Astrocyte of the hippocampus (primary cell): Measurements from ENCODE around the gene CPE.
A peak's percentile ranks its signal among the peaks of the same experiment; 100 is the strongest.
"Not testable (repeated sequence)": the region's sequence is repeated elsewhere in the genome, so short reads cannot be mapped to it uniquely, and the experiment has no call there.

Source experiments
- DNase-seq: peaks from one replicate; pipeline ENCODE4 v3.0.0; 2011; ENCODE audit warnings: low read depth, low spot score

CPE gene

DNA sequence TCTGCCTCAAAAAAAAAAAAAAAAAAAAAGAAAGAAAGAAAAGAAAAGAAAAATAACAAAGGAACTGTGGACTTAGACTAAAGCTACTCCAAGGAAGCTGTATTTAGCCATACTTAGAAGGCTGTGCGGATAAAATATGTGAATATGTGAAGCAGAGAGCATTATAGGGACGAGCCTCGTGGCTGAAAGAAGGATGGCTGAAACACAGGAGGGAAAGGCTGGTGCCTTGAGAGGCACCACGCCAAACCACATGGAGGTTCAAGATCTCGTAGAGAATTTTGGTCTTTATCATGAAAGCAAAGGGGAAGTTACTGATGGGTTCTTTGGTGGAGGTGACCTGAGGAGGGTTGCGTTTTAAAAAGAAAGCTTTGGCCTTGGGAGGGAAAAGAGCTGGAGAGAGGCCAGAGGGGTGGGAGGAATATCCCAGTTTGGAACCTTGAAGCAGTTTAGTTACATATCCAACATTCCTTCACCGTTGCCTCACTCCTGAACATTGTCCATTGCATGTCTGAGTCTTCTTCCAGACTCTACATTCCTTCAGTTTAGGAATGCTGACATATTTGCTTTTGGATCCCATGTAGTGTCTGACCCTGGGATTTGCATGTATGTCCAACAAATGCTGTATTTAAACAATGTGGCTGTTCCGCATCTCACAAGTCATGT lies 82.5 kb downstream of the CPE start:
- DNase-seq = peak; percentile 74

DNA sequence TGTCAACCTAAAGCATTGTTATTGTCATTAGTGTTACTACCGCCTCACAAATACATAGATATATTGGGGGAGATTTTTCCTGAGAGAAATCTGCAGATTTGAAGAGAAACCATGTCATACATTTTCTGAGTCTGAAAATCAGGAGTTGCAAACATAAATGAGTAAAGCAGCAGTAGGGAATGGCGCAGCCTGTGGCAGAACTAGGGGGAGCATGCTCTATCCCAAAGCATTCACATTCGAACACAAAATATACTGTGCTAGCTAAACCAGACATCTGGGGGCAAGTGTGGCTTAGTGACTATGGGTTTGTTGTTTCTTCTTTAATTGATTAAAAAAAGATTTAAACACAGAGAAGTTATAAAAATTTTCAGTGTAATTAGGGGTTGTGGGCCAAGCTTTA lies 83.2 kb downstream of the CPE start:
- DNase-seq = peak; percentile 6

DNA sequence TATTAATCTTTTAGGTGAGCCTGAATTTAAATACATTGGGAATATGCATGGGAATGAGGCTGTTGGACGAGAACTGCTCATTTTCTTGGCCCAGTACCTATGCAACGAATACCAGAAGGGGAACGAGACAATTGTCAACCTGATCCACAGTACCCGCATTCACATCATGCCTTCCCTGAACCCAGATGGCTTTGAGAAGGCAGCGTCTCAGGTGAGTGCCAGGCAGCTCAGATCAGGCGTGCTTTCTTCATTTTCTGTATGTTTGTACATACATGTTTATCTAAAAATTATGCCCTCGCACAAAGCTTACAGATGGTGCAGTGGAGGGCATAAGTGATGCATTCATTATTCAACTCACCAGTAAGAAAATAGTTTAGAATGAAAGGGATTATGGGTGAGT lies 85.6 kb downstream of the CPE start:
- peak; percentile 6 for DNase-seq

DNA sequence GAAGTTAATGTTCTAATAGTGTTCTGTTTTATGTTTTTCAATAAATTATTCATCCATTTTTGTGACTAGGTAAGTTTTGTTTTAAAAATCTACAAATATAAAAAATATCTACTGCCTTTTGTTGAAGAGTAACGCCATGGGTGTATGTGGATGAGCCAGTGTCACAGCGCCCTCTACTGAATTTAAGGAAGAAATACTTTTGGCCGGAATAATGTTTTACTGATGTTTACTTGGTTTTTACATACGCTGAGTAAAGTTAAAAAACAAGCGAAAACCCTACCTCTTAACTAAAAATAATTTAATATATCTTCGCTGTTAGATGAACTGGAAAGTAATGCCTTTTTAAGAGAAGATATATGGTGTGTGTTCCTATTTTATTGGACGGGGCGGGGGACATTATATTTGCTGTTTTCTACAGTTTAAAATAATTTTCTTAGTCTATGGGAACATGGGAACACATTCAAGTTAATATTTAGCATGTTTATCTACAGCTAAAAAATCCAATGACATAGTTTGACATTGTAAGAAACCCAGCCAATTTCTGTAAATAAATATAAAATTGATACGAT lies 86.1 kb downstream of the CPE start:
- peak; percentile 63 for DNase-seq

DNA sequence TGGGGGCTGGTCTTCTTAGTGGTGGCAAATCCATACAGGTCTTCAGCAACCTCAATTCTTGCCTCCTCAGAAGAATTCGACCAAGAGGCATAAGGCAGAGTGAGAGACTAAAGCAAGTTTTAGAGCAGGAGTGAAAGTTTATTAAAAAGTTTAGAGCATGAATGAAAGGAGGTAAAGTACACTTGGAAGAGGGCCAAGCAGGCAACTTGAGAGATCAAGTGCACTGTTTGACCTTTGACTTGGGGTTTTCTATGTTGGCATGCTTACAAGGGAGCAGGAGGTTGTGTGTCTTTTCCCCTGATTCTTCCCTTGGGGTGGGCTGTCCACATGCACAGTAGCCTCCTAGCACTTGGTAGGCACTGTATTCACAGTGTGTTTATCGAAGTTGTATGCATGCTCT lies 91.2 kb downstream of the CPE start:
- no peak for DNase-seq

DNA sequence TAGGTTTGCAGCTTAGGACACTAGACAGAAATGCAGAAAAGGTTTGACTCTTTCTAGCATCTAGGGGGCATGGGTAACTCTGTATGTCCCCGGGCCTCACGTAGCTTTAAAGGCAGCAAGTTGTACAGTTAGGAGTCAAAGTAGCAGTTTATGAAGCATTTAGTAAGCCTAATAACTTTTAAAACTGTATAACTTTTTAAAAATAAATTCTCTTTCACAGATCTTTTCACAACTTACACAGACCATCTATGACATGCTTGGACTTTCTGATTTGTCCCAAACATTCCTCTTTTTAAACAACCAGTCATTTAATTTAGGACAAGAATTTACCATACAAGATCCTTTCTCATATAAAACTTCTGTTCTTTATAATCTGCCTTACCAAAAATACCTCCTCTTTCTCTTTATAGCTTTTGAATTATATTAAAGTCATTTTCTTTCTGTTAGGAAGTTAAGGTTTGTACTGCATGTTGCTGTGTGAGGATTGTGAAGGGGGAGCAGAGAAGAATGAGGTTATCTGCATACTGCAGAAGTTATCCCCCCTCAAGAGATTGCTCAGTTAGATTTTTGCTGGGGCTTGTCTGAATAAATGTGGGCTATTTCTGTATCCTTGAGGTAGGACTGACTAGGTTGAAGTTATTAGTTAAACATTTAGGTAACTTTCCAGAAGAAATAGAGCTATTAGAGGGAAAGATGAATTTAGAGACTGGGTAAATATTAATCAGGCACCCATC lies 94.3 kb downstream of the CPE start:
- DNase-seq = no peak

DNA sequence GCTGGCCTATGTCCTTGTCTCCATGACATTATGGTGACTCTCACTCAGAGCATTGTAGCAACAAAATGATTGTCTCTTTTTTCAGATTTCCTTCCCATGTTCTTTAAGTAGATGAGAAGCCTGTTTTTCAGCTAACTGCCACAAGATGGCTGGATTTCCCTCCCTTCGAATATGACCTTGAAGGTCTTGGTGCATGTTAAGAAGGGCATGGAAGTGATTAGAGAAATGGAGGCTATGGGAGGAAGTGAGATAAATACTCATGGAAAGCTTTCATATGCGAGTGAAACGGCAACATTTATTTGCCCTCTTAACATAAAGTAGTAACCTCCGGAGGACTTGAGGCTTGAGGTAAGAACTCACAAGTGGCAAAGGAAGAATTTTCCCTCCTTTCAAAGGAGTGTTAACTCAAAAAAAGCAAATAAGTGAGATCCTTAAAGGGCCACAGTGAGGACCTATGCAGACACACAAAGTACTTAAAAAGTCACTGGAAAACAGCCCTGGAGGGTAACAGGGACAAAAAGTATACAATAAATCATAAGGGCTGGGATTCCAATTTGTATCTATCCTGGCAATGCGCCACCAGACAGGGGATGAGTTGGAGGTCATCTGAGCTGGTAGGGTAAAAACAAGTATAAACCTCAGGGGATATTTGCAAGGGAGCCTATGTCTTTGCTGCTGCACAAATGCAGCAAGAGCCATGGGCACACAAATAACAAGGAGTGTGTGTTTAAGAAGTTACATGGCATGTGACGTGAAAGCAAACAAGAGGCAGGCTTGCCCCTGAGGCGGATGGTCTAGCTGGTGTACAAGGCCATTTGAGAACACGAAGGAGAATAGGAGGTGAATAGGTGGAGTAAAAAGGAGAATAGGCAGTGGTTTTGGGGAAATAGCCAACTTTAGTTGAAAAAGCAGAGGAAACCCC lies 96.2 kb downstream of the CPE start:
- DNase-seq = no peak

DNA sequence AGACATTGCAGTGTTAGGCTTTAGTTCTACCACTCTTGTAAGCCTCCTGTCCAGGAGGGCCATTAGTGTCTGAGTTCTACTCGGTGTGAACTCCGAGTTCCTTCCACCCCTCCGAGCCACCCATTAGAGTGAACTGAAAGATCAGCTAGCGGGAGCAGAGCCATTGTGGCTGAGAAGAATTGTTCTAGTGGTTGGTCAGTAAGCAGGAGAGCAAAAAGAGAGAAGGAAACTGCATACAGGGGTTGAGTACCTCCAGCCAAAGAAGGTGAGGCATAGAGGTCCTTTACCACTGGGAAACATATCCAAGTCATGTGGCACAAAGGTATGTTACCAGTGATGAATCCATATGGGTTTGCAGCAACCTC lies 96.9 kb downstream of the CPE start:
- no peak for DNase-seq

DNA sequence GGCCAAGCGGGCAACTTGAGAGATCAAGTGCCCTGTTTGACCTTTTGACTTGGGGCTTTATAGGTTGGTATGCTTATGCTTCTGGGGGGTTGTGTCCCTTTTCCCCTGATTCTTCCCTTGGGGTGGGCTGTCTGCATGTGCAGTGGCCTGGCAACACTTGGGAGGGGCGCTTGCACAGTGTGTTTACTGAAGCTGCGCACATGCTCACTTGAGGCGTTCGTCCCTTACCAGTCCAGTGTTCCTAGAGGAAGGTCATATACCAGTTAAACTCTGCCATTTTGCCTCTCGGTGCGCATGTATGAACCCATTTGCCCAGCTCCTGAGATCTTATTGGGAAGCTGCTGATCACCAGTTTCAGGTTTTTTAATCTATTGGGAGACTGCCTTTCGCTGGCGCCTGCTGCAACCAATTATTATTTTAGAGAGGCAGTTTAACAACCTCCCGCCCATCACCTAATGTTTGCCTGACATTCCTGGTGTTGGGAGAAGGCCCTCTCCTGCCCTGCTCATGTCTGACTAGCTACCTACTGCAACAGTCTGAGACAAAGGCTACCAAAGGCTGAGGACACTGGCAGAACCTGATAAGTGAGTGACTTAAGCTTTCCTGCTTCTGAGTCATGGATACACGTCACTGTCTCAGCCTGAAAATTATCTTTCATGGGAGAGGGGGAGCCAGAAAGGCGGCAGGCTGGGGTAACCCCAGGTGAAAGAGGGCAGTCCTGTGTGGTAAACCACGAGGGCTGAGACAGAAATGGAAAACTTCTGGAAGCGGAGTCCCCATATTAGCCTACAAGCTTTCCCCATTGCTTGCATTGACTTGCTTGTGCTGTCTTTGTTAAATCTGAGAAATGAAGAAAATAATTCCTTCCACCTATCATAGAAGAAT lies 97.6 kb downstream of the CPE start:
- DNase-seq = peak; percentile 63

DNA sequence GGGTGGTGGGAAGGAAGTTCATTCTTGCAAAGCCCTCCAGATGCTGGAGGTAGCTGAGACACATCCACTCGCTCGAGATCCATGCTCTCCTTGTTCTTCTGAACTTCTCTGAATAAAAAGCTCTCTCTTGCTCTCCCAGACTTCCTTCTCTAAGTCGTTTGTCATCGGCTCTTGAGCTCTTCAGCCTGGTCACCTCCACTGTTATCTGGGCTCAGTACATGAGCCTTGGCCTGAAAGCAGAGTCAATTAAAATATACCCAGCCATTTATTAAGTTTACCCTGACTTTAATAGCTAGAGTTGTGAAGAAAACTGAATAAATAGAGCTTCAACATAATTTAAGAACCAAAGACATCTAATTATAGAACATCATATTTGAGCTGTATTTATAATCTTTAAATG lies 99.0 kb downstream of the CPE start:
- DNase-seq = no peak

DNA sequence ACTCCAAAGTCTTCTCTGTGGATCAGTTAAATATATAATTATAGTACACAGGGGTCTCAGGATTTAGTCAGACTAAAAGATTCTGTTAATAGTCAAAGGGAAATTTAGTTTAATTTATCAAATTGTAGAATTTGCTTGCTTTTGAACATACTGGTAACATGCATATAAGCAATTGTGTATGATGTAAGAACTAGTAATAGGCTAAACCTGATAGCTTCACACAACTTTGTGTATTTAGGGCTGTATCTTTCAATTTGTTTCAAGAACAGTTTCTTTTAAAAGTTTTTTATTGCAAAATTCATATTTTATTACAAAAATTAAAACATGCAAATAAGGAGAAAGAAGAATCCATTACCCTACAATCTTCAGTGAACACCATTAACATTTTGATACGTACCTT lies 99.5 kb downstream of the CPE start:
- no peak for DNase-seq

DNA sequence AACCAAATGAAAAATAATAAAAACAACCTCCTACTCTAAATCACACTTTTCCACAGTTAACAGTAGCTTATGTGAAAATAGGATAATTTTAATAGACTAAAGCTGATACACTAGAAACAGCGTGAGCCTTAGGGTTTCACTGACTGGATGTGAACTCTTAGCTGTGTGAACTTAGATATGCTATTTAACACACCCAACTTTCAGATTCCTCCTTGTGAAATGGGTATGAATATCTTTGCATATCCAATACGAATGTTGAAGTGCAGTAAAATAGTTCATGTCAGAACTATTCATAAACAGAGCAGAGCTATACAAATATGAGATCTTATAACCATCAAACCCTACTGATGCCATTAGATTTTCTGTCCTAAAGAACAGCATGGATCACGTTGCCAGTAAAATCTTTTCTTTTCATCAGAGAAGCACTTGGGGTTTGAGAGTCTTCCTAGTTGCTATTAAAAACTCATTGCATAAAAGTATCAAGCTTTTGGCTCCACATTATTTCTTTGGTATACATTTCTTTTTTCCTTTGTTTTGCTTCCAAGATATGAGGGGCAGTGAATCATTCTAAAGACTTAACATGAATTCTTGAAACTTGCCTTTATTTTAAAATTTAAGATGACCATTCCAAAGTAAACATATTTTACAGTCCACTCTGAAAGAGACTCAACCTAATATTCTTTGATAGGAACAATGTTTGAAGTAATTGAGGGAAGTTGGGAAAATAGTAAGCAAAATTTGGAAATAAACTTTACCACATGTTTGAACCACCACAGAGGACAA lies 102.4 kb downstream of the CPE start:
- DNase-seq = peak; percentile 15

DNA sequence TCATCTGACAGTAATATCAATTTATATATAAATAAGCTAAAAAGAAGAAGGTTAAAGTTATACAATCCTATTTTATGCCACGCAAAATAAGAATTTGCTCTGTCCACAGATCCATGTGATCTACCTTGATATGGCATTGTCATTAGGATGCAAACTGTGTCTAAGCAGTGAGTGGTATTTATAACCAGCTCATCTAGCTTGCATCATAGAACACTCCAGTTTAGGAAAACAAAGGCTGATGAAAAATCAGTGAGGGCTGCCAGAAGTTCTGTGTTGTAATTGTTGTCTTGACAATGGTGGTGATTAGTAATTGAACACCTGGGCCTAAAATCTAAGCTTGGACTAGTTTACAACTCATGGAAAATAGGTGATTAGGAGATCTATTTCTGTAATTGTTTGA lies 111.0 kb downstream of the CPE start:
- no peak for DNase-seq

DNA sequence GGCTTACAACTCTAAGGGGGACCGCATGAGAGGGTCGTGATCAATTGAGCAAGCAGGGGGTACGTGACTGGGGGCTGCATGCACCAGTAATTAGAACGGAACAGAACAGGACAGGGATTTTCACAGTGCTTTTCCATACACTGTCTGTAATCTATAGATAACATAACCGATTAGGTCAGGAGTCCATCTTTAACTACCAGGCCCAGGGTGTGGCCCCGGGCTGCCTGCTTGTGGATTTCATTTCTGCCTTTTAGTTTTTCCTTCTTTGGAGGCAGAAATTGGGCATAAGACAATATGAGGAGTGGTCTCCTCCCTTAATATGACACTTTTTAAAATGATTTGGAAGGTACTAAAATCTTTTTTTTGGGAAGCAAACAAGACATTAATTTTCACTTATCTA lies 113.8 kb downstream of the CPE start:
- not testable (repeated sequence) for DNase-seq

DNA sequence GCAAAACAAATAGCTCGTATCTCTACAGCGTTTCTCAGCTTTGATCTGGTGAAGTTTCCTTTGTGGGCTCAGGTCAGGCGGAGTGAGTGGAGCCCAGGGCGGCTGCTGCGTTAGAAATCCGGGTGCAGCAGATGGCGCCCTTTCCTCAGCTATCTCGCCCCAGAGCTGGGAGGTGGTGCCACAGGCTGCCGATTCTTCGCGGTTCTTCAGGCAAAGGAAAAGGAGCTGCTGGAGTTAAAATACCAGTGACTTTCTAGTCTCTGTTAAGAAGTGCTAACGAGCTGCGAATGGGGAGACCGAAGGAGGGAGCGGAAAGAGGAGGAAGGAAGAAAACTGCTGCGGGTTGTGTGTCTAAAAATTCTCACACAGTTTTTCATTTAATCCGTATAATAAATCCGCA lies 114.6 kb downstream of the CPE start:
- DNase-seq = peak; percentile 82

DNA sequence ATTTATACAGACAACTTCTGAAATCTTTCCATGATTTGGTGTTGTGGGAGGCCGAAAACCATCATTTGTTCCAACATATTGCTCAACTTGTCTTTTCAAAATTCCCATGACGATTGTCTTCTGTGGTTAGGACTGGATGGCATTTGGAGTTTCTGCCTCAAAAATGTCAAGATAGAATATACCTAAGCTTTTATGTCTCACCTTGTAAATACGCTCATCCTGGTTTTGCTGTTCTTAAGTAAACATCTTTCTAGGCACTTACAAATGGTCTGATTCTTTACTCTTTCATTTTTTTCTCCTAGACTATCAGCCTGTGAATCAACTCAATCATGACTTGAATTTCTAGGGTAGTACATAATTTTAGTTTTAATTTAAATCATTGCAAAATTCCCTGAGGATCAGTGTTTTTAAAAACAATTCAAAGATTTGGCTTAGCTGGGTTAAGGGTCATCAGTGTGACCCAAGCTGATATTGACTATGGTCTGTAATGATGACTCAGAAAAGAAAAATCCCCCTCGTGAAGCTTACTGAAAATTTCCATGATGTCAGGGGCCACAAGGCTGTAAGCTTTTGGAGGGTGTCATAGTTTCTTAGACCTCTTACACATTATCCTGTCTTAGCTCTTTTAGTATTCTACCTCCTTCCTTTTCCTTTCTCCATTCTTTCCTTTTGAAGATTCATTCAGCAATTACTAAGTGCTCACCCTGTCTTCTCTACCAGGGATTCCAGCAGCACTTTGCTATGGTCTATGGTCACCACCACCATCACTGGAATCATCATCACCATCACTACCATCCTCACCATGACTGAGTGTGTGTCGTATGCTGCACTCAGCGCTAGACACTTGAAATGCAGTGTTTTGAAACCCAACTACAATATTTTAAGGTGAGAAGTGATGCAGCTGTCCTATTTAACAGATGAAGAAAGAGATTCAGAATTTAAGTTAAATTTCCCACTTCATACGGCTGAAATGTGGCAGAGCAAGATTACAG lies 124.4 kb downstream of the CPE start:
- peak; percentile 32 for DNase-seq

DNA sequence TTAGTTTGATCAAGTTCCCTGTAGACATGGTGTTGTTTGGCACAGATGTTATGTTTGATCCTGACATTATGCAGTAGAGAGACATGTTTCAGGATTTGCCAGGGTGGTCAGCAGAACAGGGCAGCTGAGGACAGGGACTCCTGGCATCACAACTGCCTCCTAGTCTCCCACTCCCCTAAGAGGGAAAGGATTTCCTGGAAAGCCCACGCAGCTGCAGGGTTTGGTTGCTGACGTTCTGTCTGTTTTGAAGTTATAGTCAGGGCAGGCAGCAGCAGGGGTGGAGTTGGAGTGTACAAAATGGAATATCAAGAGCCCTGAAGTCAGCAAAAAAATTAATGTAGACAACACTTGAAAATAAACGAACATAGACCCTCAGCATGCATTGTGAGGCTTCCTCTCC lies 125.4 kb downstream of the CPE start:
- DNase-seq = no peak

DNA sequence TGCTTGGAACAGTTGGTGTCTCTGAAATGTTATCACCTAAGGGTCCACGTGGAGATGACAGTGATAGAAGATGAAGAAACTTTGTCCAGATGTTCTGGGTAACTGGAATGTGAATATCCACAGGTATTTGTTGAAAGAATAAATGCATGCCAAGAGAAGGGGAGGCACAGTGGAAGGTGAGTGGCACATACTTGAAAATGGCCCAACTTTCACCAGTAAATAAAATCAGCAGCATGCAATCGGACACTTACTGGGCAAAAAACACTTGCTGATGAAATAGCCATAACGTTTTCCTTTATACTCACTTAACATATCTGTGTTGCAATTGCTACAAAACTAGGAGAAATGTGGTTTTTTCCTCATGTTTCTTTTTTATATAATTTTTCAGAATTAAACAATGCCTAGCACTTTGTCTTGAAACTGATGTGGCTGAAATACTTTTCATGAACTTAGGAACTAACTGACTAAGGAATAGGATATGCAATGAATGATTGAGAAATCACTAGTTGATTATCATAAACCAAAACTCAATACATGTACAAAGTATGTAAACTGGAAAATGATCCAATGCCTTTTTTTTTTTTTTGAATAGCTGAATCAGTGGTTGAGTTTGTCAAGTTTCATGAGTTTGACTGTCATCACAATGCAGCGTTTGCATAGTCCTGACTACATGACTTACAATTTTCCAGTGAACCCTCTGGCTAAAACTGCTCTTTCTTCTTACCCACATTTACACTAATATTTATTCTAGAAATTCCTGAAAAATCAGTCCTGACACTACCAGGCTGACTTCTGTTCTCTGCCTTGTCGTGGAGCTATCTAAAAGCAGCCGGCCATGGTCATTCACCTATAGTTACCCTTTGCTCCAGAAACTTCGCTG lies 127.4 kb downstream of the CPE start:
- DNase-seq = peak; percentile 62
